NCI-H2227 (cell line): Measurements from ENCODE around the gene SIRT6.
"Not testable (repeated sequence)": the region's sequence is repeated elsewhere in the genome, so short reads cannot be mapped to it uniquely, and the experiment has no call there.

Source experiments
- DNase-seq: peaks from one replicate; lab custom pipeline; 2025; ENCODE audit not compliant: unreplicated experiment; lab: John Stamatoyannopoulos, UW

The SIRT6 gene

GRCh38 chr19:4138445-4138844 lies 43.9 kb downstream of the SIRT6 start:
- DNase-seq: no peak

- no peak for DNase-seq
Observed at GRCh38 chr19:4136680-4137088, 45.7 kb downstream of the SIRT6 start.

GRCh38 chr19:4135386-4135785 lies 47.0 kb downstream of the SIRT6 start:
- DNase-seq: not testable (repeated sequence)

GRCh38 chr19:4134351-4134750 lies 48.0 kb downstream of the SIRT6 start:
- no peak for DNase-seq

GRCh38 chr19:4130744-4131438 lies 51.5 kb downstream of the SIRT6 start:
- DNase-seq: no peak

GRCh38 chr19:4129050-4129449 lies 53.3 kb downstream of the SIRT6 start:
- DNase-seq: not testable (repeated sequence)

- not testable (repeated sequence) for DNase-seq
Observed at GRCh38 chr19:4127322-4127721, 55.0 kb downstream of the SIRT6 start.

- no peak for DNase-seq
Observed at GRCh38 chr19:4124638-4125037, 57.7 kb downstream of the SIRT6 start.
